Measurements from ENCODE around the gene LIN7B. TPM values are rescaled to one million over a fixed set of nuclear protein-coding genes. Genes with fewer than 3 reads are reported as not detected.
"Not testable (repeated sequence)": the region's sequence is repeated elsewhere in the genome, so short reads cannot be mapped to it uniquely, and the experiment has no call there.

Gene LIN7B
- polyA plus RNA-seq, 4 donors, result 7.7 to 21.9 (median 14.5) TPM

- FAIRE-seq (no peak), DNase-seq (peak in 1 of 2 donors; percentile 26)
- Histone ChIP-seq H3K4me3 (ENCODE audit: low read depth in 1 of 3, low read length in 3 of 3) (peak overlapping the region in 1 of 3 donors; percentile 20), H3K9me3 (ENCODE audit: control insufficient read depth in 2 of 2, insufficient read depth in 1 of 2, low read depth in 1 of 2, low read length in 1 of 2) (peaks cover 0 to 7% of the 10 kb centered on the region in 2 donors), H3K4me1 (ENCODE audit: control insufficient read depth in 3 of 3, insufficient read depth in 2 of 3, low read depth in 1 of 3, low read length in 2 of 3) (no peaks in the 10 kb centered on the region), H3K27me3 (ENCODE audit: control insufficient read depth in 3 of 3, insufficient read depth in 3 of 3, low read length in 3 of 3) (peaks cover 3 to 55% (median 24%) of the 10 kb centered on the region in 3 donors), H3K27ac (ENCODE audit: low read depth in 1 of 3, low read length in 2 of 3) (no peak overlapping the region), H3K36me3 (ENCODE audit: control insufficient read depth in 3 of 3, insufficient read depth in 2 of 3, low read depth in 1 of 3, low read length in 3 of 3) (no peaks in the 10 kb centered on the region)
- 7 to 18% (median 8%) methylated on average over 62 to 93 of the region's 93 CpGs for WGBS, 3 donors
These were observed 42.2 kb upstream of the LIN7B start for GRCh38 chr19:49071860-49072547.

GRCh38 chr19:49073514-49074378 is 40.4 kb upstream of the LIN7B start:
- Histone ChIP-seq H3K4me3 (ENCODE audit: low read depth in 1 of 3, low read length in 3 of 3) (no peak overlapping the region), H3K9me3 (ENCODE audit: control insufficient read depth in 2 of 2, insufficient read depth in 1 of 2, low read depth in 1 of 2, low read length in 1 of 2) (peaks cover 0 to 7% of the 10 kb centered on the region in 2 donors), H3K27ac (ENCODE audit: low read depth in 1 of 3, low read length in 2 of 3) (no peak overlapping the region), H3K4me1 (ENCODE audit: control insufficient read depth in 3 of 3, insufficient read depth in 2 of 3, low read depth in 1 of 3, low read length in 2 of 3) (no peaks in the 10 kb centered on the region), H3K27me3 (ENCODE audit: control insufficient read depth in 3 of 3, insufficient read depth in 3 of 3, low read length in 3 of 3) (peaks cover 3 to 48% (median 22%) of the 10 kb centered on the region in 3 donors), H3K36me3 (ENCODE audit: control insufficient read depth in 3 of 3, insufficient read depth in 2 of 3, low read depth in 1 of 3, low read length in 3 of 3) (no peaks in the 10 kb centered on the region)
- DNase-seq, result no peak
- FAIRE-seq, result no peak
- WGBS, 3 donors, result 49 to 66% (median 53%) methylated on average over 23 of the region's 23 CpGs

GRCh38 chr19:49074869-49075268 is 39.3 kb upstream of the LIN7B start:
- not testable (repeated sequence) for H3K27ac ChIP-seq (ENCODE audit: low read depth in 1 of 3, low read length in 2 of 3); FAIRE-seq; H3K36me3 ChIP-seq (ENCODE audit: control insufficient read depth in 3 of 3, insufficient read depth in 2 of 3, low read depth in 1 of 3, low read length in 3 of 3); H3K4me1 ChIP-seq (ENCODE audit: control insufficient read depth in 3 of 3, insufficient read depth in 2 of 3, low read depth in 1 of 3, low read length in 2 of 3); H3K9me3 ChIP-seq (ENCODE audit: control insufficient read depth in 2 of 2, insufficient read depth in 1 of 2, low read depth in 1 of 2, low read length in 1 of 2); H3K4me3 ChIP-seq (ENCODE audit: low read depth in 1 of 3, low read length in 3 of 3)
- H3K27me3 ChIP-seq (ENCODE audit: control insufficient read depth in 3 of 3, insufficient read depth in 3 of 3, low read length in 3 of 3), result peaks cover 3 to 37% (median 19%) of the 10 kb centered on the region in 3 donors
- DNase-seq, result peak; percentile 54 to 77
- WGBS, 3 donors, result 8 to 23% (median 14%) methylated on average over 6 to 8 of the region's 9 CpGs

- Histone ChIP-seq H3K4me1 (ENCODE audit: control insufficient read depth in 3 of 3, insufficient read depth in 2 of 3, low read depth in 1 of 3, low read length in 2 of 3) (no peaks in the 10 kb centered on the region), H3K9me3 (ENCODE audit: control insufficient read depth in 2 of 2, insufficient read depth in 1 of 2, low read depth in 1 of 2, low read length in 1 of 2) (no peaks in the 10 kb centered on the region), H3K27ac (ENCODE audit: low read depth in 1 of 3, low read length in 2 of 3) (no peak overlapping the region), H3K36me3 (ENCODE audit: control insufficient read depth in 3 of 3, insufficient read depth in 2 of 3, low read depth in 1 of 3, low read length in 3 of 3) (no peaks in the 10 kb centered on the region), H3K27me3 (ENCODE audit: control insufficient read depth in 3 of 3, insufficient read depth in 3 of 3, low read length in 3 of 3) (peaks cover 0 to 5% (median 0%) of the 10 kb centered on the region in 3 donors), H3K4me3 (ENCODE audit: low read depth in 1 of 3, low read length in 3 of 3) (no peak overlapping the region)
- DNase-seq, result no peak
- FAIRE-seq, result no peak
- 78 to 92% (median 88%) methylated on average over 4 of the region's 4 CpGs for WGBS, 3 donors
These were observed 33.8 kb upstream of the LIN7B start for GRCh38 chr19:49080392-49080791.

- no peak overlapping the region for H3K27ac ChIP-seq (ENCODE audit: low read depth in 1 of 3, low read length in 2 of 3)
- no peak for DNase-seq
- peaks cover 0 to 5% (median 0%) of the 10 kb centered on the region in 3 donors for H3K27me3 ChIP-seq (ENCODE audit: control insufficient read depth in 3 of 3, insufficient read depth in 3 of 3, low read length in 3 of 3)
- no peaks in the 10 kb centered on the region for H3K9me3 ChIP-seq (ENCODE audit: control insufficient read depth in 2 of 2, insufficient read depth in 1 of 2, low read depth in 1 of 2, low read length in 1 of 2)
- no peak overlapping the region for H3K4me3 ChIP-seq (ENCODE audit: low read depth in 1 of 3, low read length in 3 of 3)
- peaks cover 0 to under 1% (median 0%) of the 10 kb centered on the region in 3 donors for H3K4me1 ChIP-seq (ENCODE audit: control insufficient read depth in 3 of 3, insufficient read depth in 2 of 3, low read depth in 1 of 3, low read length in 2 of 3)
- H3K36me3 ChIP-seq (ENCODE audit: control insufficient read depth in 3 of 3, insufficient read depth in 2 of 3, low read depth in 1 of 3, low read length in 3 of 3), result peaks cover 0 to 1% (median 0%) of the 10 kb centered on the region in 3 donors
- FAIRE-seq, result no peak
- 80 to 100% (median 94%) methylated on average over 1 of the region's 1 CpG for WGBS, 3 donors
These were observed 32.9 kb upstream of the LIN7B start for GRCh38 chr19:49081273-49081672.

- WGBS, 3 donors, result 17 to 53% (median 33%) methylated on average over 26 of the region's 26 CpGs
- FAIRE-seq (no peak), DNase-seq (peak in 1 of 2 donors; percentile 70)
- Histone ChIP-seq H3K36me3 (ENCODE audit: control insufficient read depth in 3 of 3, insufficient read depth in 2 of 3, low read depth in 1 of 3, low read length in 3 of 3) (peaks cover 0 to 22% (median 2%) of the 10 kb centered on the region in 3 donors), H3K4me3 (ENCODE audit: low read depth in 1 of 3, low read length in 3 of 3) (peak overlapping the region in 2 of 3 donors; percentile 70 to 82), H3K27me3 (ENCODE audit: control insufficient read depth in 3 of 3, insufficient read depth in 3 of 3, low read length in 3 of 3) (peaks cover 0 to 5% (median 0%) of the 10 kb centered on the region in 3 donors), H3K27ac (ENCODE audit: low read depth in 1 of 3, low read length in 2 of 3) (peak overlapping the region; percentile 67 to 88 (median 73)), H3K9me3 (ENCODE audit: control insufficient read depth in 2 of 2, insufficient read depth in 1 of 2, low read depth in 1 of 2, low read length in 1 of 2) (no peaks in the 10 kb centered on the region), H3K4me1 (ENCODE audit: control insufficient read depth in 3 of 3, insufficient read depth in 2 of 3, low read depth in 1 of 3, low read length in 2 of 3) (peaks cover 0 to 11% (median 0%) of the 10 kb centered on the region in 3 donors)
These were observed 29.8 kb upstream of the LIN7B start for GRCh38 chr19:49084206-49085019.

- no peak for FAIRE-seq
- WGBS, 3 donors, result 0 to 1% (median 0%) methylated on average over 78 to 89 of the region's 89 CpGs
- peaks cover 2 to 28% (median 2%) of the 10 kb centered on the region in 3 donors for H3K36me3 ChIP-seq (ENCODE audit: control insufficient read depth in 3 of 3, insufficient read depth in 2 of 3, low read depth in 1 of 3, low read length in 3 of 3)
- DNase-seq, result peak; percentile 99 to 100
- H3K4me3 ChIP-seq (ENCODE audit: low read depth in 1 of 3, low read length in 3 of 3), result peak within 1 kb of the TSS; percentile 70 to 89 (median 82)
- H3K27ac ChIP-seq (ENCODE audit: low read depth in 1 of 3, low read length in 2 of 3), result peak within 1 kb of the TSS; percentile 69 to 88 (median 73)
- H3K27me3 ChIP-seq (ENCODE audit: control insufficient read depth in 3 of 3, insufficient read depth in 3 of 3, low read length in 3 of 3), result peaks cover 0 to 5% (median 0%) of the 10 kb centered on the region in 3 donors
- no peaks in the 10 kb centered on the region for H3K9me3 ChIP-seq (ENCODE audit: control insufficient read depth in 2 of 2, insufficient read depth in 1 of 2, low read depth in 1 of 2, low read length in 1 of 2)
- peaks cover 0 to 11% (median 0%) of the 10 kb centered on the region in 3 donors for H3K4me1 ChIP-seq (ENCODE audit: control insufficient read depth in 3 of 3, insufficient read depth in 2 of 3, low read depth in 1 of 3, low read length in 2 of 3)
These were observed 28.9 kb upstream of the LIN7B start, which contains the start of gene SNRNP70 for GRCh38 chr19:49085020-49085867. TSS of gene SNRNP70 (plus strand) at chr19:49085451. CDS start at chr19:49086415, 964 bp downstream.
